Hematopoietic multipotent progenitor cell treated with erythropoietin and hydrocortisone succinate and interleukin-3 and kit ligand, for 8 days (in vitro differentiated cells): ENCODE measurements around the gene CCDC186.
A peak's percentile ranks its signal among the peaks of the same experiment; 100 is the strongest.
"Not testable (repeated sequence)": the region's sequence is repeated elsewhere in the genome, so short reads cannot be mapped to it uniquely, and the experiment has no call there.

ENCODE experiments used
- DNase-seq: peaks from one replicate; pipeline ENCODE4 v3.0.0-alpha.2; 2015

CCDC186 gene

DNA sequence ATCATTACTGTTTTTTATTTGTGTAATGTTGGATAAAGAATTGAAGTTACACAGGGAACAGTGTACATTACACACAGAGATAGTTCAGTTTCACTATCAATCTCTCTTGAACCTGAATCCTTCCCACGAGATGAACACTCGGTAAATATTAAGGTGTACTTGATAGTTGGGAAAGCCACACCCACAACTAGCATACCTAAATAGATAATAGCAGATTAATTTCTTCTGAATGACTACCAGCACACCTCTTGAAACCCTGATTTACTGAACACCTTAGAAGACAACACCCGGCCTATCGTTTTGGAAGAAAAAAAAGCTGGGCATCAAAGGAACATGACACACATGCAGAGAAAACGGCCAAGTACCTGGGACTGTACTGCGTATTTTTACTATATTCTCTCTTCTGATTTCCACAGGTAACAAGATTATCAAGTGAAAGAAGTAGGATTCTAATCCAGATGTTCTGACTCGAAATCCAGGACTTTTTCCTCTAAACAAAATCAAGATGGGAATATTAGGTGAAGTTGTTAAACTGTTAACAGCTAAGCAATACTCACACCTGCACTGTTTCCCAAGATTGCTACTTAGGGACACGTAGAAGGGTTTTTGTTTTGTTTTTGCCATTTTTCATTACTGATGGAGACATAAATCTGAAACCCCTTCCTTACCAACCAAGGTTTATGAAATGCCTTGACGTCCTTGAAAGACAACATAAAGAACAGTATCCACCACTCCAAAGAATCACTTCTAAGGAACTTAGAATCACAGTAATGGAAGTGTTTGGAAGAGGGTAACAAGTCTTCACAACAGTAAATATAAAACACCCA, 1.0 kb downstream of the CCDC186 start:
- DNase-seq, result peak; percentile 15

- DNase-seq, result no peak
These were observed 1.8 kb downstream of the CCDC186 start for GRCh38 chr10:114172216-114172615.

- DNase-seq, result no peak
These were observed 5.5 kb downstream of the CCDC186 start for GRCh38 chr10:114168450-114169009.

GRCh38 chr10:114167985-114168384, 6.0 kb downstream of the CCDC186 start:
- DNase-seq, result no peak

GRCh38 chr10:114166494-114166893, 7.5 kb downstream of the CCDC186 start:
- no peak for DNase-seq

GRCh38 chr10:114166043-114166442, 8.0 kb downstream of the CCDC186 start:
- DNase-seq, result no peak

GRCh38 chr10:114163062-114163461, 10.9 kb downstream of the CCDC186 start:
- DNase-seq, result no peak

DNA sequence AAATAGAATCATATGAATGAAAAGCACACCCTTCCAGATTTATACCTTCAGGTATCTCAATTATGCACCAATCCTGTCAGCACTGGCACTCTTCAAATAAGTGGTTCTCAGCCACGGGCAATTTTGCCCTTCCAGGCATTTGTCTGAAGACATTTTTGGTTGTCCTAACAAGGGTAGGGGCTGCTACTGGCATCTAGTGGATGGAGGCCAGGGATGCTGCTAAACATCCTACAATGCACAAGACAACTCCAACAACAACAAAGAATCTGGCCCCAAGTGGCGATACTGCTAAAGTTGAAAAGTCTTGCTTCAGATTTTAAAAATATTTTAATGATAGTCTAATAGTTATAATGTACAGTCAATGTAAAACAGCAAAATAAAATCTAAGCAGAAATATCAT, 16.1 kb downstream of the CCDC186 start:
- no peak for DNase-seq

GRCh38 chr10:114151892-114152291, 22.1 kb downstream of the CCDC186 start:
- DNase-seq, result no peak

DNA sequence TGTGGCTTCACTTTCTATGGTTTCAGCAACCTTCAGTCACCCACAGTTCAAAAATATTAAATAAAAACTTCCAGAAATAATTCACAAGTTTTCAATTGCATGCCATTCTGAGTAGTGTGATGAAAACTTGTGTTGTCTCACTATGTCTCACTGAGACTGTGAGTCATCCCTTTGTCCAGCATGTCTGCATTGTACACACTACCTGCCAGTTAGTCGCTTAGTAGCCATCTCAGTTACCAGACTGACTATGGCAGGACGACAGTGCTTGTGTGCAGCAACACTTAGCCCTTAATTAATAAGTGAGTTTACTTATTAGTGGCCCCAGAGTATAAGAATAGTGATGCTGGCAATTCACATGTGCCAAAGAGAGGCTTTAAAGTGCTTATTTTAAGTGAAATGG, 22.5 kb downstream of the CCDC186 start:
- DNase-seq, result no peak

- DNase-seq, result not testable (repeated sequence)
These were observed 24.5 kb downstream of the CCDC186 start for GRCh38 chr10:114149476-114149875.

- no peak for DNase-seq
These were observed 30.8 kb downstream of the CCDC186 start for GRCh38 chr10:114143160-114143559.

GRCh38 chr10:114142018-114142417, 32.0 kb downstream of the CCDC186 start:
- DNase-seq, result no peak

DNA sequence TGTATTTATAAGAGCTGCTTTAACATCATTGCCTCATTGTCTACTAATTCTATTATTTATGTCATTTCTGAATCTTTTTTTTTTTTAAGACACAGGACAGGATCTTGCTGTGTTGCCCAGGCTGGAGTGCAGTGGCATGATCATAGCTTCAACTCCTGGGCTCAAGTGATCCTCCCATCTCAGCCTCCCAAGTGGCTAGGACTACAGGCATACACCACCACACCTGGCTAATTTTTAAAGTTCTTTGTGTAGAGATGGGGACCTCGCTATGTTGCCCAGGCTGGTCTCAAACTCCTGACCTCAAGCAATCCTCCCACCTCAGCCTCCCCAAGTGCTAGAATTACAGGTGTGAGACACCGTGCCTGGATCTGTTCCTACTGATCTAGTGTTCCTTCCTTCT, 33.2 kb downstream of the CCDC186 start:
- DNase-seq, result not testable (repeated sequence)

GRCh38 chr10:114140036-114140435, 34.0 kb downstream of the CCDC186 start:
- no peak for DNase-seq

GRCh38 chr10:114138581-114138980, 35.4 kb downstream of the CCDC186 start:
- no peak for DNase-seq

DNA sequence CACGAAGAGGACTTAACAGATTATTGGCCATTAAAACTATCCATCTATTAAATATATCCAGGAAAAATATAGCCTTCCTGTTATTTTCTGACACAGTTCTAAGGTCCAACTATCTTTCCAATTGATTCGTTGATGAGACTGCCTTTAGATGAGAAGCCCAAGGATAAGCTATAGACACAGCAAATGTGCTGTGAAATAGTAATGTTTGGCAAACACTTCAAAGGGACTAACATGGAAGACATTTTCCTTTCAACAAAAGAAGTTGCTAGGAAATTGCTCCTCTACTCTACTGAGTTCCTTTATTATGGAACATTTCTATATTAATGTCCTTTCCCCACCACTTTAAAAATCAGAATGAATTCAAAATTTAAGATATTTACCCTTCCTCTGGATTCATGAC, 38.5 kb downstream of the CCDC186 start:
- no peak for DNase-seq

DNA sequence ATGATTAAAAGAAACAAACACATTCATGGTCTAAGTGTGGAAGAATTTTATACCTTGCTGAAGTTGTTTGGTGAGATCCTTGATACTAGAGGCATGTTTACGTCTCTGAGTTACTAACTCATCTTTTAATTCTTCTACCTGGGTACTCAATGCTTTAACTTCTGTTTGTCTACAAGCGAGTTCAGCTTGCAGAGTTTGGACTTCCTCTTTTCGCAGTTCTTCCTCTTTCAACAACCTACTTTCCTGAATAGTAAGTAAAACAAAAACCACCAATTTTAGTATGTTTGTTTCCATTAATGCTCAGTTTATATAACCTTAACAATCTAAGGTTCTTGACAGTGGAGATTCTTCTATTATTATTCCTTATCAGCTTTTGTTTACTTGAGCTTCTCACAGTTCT, 42.9 kb downstream of the CCDC186 start:
- DNase-seq, result no peak

GRCh38 chr10:114121031-114121430, 53.0 kb downstream of the CCDC186 start:
- no peak for DNase-seq

DNA sequence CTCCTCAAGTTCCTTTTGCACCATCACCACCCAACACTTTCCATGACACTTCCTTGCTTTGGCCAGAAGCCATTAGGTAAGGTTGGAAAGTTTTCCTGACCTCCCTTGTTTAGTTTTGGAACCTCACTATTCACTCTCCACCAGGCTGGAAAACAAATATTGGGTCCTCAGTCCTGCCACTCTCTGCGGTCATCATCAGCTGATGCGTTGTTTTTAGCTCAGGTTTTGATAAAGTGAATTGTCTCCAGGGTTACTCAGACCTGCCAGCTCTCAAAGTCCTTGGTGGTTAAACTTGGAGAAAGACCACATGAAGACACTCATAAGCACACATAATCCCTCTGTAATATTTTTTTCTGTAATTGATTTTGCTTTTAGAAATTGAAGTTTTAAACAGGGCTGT, 55.5 kb downstream of the CCDC186 start:
- DNase-seq, result no peak

DNA sequence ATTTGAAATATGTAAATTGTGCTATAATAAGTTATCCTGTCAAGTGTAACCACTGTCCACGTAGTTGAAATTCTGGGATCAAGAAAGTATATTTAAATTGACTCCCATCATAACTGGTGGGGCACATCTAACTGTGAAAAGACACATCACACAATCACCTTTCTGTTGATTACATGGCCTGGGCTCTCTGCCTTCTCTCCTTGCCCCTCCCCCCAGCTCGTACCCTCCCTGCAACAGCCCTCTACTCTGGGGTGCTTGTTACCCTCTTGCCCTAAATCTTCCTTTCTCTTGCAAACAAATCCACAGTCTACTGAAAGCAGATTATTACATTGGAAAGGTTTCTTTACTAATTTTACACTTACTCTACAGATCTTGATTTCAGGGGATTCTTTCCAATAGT, 56.3 kb downstream of the CCDC186 start:
- DNase-seq, result no peak

- no peak for DNase-seq
These were observed 58.1 kb downstream of the CCDC186 start for GRCh38 chr10:114115661-114116445.

GRCh38 chr10:114110174-114110972, 63.6 kb downstream of the CCDC186 start:
- peak; percentile 18 for DNase-seq
